AG04450 (cell line): ENCODE results near the gene VSIG10. TPM values are rescaled to one million over a fixed set of nuclear protein-coding genes. Genes with fewer than 3 reads are reported as not detected.
A peak's percentile ranks its signal among the peaks of the same experiment; 100 is the strongest.

Source experiments
- CTCF ChIA-PET: fragments of 300-600, 350-600 bp; formaldehyde crosslinking; extraction: SDS; loops from one replicate; lab custom pipeline; 2022; ENCODE audit warnings: antibody characterized with exemption, inconsistent platforms; lab: Charles Lee
- POLR2A ChIA-PET: fragments of 350-600 bp; formaldehyde crosslinking; extraction: SDS; loops from one replicate; lab custom pipeline; 2021; ENCODE audit warnings: antibody characterized with exemption, inconsistent platforms; lab: Yijun Ruan, JAX
- DNase-seq: peaks from one replicate; pipeline ENCODE4 v3.0.0-alpha.2; 2011; ENCODE audit warnings: low read depth, low spot score
- H3K27ac ChIP-seq: one replicate; pipeline ENCODE4 v1.5.1; 2012; ENCODE audit warnings: low read depth, low read length, control low read depth
- H3K27me3 ChIP-seq: one replicate; pipeline ENCODE4 v1.6.0; 2012; ENCODE audit warnings: low read length; ENCODE audit not compliant: control insufficient read depth, insufficient read depth
- H3K4me3 ChIP-seq: 2 replicates; pipeline ENCODE4 v1.5.1; 2011; ENCODE audit warnings: mild to moderate bottlenecking, low read depth, low read length, control low read depth
- H3K9me3 ChIP-seq: 2 replicates; pipeline ENCODE4 v1.5.1; 2012; ENCODE audit warnings: low read length; ENCODE audit not compliant: control insufficient read depth, insufficient read depth
- polyA plus RNA-seq: library from polyadenylated mRNA; depleted of rRNA; stranded (reverse); fragments of >200 nt; gene quantifications from 2 replicates; pipeline ENCODE4 v1.2.3, GENCODE V29; 2011
- TF ChIP-seq, protein P1 (sequence below): IDR thresholded peaks from 2 replicates; pipeline ENCODE4 v1.5.1; 2011; ENCODE audit warnings: low read depth, low read length, control low read depth, inconsistent platforms

VSIG10 gene
- polyA plus RNA-seq, 1 experiment, result 9.7 TPM

DNA sequence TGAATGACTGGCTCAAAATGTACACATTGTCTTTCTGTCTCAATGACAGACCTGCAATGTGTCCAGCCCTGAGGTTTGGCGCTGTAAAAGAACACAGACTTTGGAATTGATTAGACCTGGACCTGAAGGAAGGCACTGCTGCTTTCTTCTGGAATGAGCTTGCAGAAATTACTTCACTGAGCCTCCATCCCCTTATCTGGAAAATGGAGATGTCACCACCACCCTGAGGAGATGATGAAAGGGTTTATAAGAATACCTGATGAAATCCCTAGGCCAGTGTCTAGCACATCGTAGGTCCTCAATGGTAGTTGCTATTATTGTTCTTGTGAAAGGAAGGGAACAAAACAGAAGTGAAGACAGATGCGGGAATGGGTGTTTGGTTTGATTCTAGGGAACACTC, 33.2 kb downstream of the VSIG10 start:
- Histone ChIP-seq H3K27ac (no peak overlapping the region), H3K4me3 (no peak overlapping the region), H3K27me3 (no peaks in the 10 kb centered on the region), H3K9me3 (no peaks in the 10 kb centered on the region)
- CTCF ChIA-PET, result interaction anchor here (0.6 kb wide), 1 partner anchor 58 kb away, joined by 5 read pairs; no protein-coding TSS in a partner anchor
- no peak for DNase-seq
- POLR2A ChIA-PET, result no interaction called here
- TF ChIP-seq, protein P1, sequence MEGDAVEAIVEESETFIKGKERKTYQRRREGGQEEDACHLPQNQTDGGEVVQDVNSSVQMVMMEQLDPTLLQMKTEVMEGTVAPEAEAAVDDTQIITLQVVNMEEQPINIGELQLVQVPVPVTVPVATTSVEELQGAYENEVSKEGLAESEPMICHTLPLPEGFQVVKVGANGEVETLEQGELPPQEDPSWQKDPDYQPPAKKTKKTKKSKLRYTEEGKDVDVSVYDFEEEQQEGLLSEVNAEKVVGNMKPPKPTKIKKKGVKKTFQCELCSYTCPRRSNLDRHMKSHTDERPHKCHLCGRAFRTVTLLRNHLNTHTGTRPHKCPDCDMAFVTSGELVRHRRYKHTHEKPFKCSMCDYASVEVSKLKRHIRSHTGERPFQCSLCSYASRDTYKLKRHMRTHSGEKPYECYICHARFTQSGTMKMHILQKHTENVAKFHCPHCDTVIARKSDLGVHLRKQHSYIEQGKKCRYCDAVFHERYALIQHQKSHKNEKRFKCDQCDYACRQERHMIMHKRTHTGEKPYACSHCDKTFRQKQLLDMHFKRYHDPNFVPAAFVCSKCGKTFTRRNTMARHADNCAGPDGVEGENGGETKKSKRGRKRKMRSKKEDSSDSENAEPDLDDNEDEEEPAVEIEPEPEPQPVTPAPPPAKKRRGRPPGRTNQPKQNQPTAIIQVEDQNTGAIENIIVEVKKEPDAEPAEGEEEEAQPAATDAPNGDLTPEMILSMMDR, result no peak

DNA sequence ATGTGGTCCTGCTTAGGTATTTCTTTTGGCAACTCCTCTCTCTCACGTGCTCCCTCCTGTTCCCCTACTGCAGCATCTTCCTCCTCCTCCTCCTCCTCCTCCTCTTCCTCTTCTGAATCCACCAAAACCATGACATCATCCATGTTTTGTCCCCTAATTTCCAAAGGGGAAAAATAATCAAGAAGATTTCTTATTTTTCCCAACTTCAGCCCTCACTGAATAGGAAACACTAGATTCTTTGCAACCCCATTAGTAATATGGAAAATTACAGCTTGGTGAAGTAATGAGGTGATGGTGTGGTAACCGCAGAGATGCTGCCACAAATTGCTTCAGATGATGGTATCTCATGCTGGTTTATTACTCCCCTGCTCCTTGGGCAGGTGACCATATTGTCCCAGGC, 35.4 kb downstream of the VSIG10 start:
- no peaks in the 10 kb centered on the region for H3K27me3 ChIP-seq
- no peak overlapping the region for H3K4me3 ChIP-seq
- TF ChIP-seq, protein P1, result no peak
- POLR2A ChIA-PET, result interaction anchor here (0.6 kb wide), 1 partner anchor 33 kb away, joined by 3 read pairs; no protein-coding TSS in a partner anchor
- DNase-seq, result no peak
- no peaks in the 10 kb centered on the region for H3K9me3 ChIP-seq
- H3K27ac ChIP-seq, result no peak overlapping the region
- CTCF ChIA-PET, result interaction anchor here (0.7 to 1.4 kb wide), 2 partner anchors 23 to 53 kb away, joined by 7 to 8 read pairs; no protein-coding TSS in a partner anchor

DNA sequence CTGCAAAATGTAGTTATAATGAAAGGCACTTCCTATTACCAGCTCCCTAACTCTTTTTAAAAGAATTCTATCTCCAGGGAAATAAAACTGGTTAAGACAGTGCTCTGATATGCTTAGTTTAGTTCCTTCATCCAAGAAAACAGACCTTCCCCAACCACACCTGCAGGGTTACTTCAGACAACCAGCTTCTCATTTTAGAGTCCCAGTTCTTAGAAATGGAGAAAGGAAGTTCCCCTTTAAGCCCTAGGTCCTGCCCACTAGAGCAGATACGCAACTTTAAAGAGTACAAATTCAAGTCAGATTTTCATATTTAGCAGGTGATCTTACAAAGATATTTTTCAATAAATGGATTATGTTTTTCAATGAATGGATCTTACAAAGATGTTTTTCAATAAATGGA, 38.4 kb downstream of the VSIG10 start:
- ChIA-PET POLR2A (no interaction called here), CTCF (interaction anchor here (1.5 to 2.1 kb wide), 3 partner anchors 10 to 310 kb away, joined by 4 to 7 read pairs (median 6); no protein-coding TSS in a partner anchor)
- H3K4me3 ChIP-seq, result no peak overlapping the region
- TF ChIP-seq, protein P1, result no peak
- no peaks in the 10 kb centered on the region for H3K9me3 ChIP-seq
- H3K27ac ChIP-seq, result no peak overlapping the region
- no peaks in the 10 kb centered on the region for H3K27me3 ChIP-seq
- DNase-seq, result no peak

DNA sequence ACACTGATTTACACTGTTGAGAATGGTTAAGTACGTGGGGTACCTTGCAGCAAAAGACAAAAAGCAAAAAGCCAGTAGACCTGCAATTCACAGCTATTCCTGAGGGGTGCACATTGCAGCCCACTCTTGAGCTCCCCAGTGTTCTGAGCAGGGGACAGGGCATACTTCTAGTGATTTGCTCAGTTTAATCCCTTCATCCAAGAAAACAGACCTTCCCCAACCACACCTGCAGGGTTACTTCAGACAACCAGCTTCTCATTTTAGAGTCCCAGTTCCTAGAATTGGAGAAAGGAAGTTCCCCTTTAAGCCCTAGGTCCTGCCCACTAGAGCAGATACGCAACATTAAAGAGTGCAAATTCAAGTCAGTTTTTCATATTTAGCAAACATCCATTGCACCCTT, 39.2 kb downstream of the VSIG10 start:
- no peak overlapping the region for H3K4me3 ChIP-seq
- DNase-seq, result no peak
- CTCF ChIA-PET, result interaction anchor here (0.9 to 2.1 kb wide), 5 partner anchors 9 to 311 kb away, joined by 3 to 7 read pairs (median 6); no protein-coding TSS in a partner anchor
- TF ChIP-seq, protein P1, result peak; percentile 37
- POLR2A ChIA-PET, result no interaction called here
- H3K27ac ChIP-seq, result no peak overlapping the region
- H3K9me3 ChIP-seq, result no peaks in the 10 kb centered on the region
- no peaks in the 10 kb centered on the region for H3K27me3 ChIP-seq

DNA sequence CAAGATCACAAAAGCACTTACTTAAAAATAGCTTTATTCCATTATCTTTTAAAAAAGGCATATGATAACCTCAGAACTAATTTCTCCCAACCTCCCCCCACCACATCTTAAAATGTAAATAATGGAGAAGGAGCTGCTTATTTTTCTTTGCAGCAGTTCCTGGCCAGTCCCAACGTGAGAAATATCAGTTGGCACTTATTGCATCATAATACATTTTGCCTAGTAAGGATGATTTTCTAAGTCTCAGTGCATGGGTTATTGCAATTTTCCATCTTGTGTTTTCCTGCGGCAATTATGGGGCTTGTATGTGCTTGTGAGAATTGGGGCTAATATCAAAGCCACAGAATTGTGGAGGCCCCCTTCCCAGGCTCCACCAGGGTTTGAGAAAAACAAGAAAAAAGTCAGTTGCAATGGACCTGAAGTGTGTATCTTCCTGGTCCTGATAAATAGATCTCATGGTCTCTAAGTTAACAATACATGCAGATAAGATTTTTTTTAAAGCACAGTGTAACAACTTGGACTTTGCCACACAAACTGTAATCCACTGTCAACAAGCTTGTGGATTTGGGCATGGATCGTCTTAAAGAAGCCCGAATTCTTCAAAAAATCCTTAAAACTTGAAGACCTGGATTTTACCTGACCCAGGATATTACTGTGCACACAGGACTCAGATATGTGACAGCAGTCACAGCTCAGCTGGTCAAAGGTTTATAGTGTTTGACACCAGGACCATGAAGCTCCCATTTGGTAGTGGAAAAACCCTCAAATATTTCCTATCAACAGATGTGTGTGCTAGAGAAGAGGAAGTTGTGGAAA, 40.0 kb downstream of the VSIG10 start:
- Histone ChIP-seq H3K27ac (no peak overlapping the region), H3K27me3 (no peaks in the 10 kb centered on the region), H3K9me3 (no peaks in the 10 kb centered on the region), H3K4me3 (no peak overlapping the region)
- TF ChIP-seq, protein P1, result no peak
- no peak for DNase-seq
- CTCF ChIA-PET, result interaction anchor here (0.6 to 1.7 kb wide), 11 partner anchors 9 to 1132 kb away, joined by 3 to 7 read pairs (median 5); no protein-coding TSS in a partner anchor
- POLR2A ChIA-PET, result interaction anchor here (0.6 to 0.7 kb wide), 2 partner anchors 20 to 238 kb away, joined by 3 read pairs; no protein-coding TSS in a partner anchor
